SKM-1 treated with dmso at 0.1 percent for 144 hours (cell line): ENCODE measurements around the gene C2CD2.

Experiments used
- DNase-seq: peaks from one replicate; lab custom pipeline; 2025; ENCODE audit not compliant: unreplicated experiment; lab: John Stamatoyannopoulos, UW

The C2CD2 gene

GRCh38 chr21:41848533-41848932 is 105.3 kb downstream of the C2CD2 start:
- DNase-seq: no peak

GRCh38 chr21:41847066-41847804 is 106.6 kb downstream of the C2CD2 start:
- DNase-seq: no peak

- no peak for DNase-seq
Measured at GRCh38 chr21:41846536-41846935, 107.3 kb downstream of the C2CD2 start.

- no peak for DNase-seq
Measured at GRCh38 chr21:41846033-41846317, 107.8 kb downstream of the C2CD2 start.

GRCh38 chr21:41845310-41846032 is 108.3 kb downstream of the C2CD2 start:
- DNase-seq: no peak

GRCh38 chr21:41843584-41843983 is 110.2 kb downstream of the C2CD2 start:
- no peak for DNase-seq

- DNase-seq: no peak
Measured at GRCh38 chr21:41840880-41841279, 112.9 kb downstream of the C2CD2 start.

- DNase-seq: no peak
Measured at GRCh38 chr21:41839387-41840000, 114.3 kb downstream of the C2CD2 start.

GRCh38 chr21:41837756-41838297 is 116.0 kb downstream of the C2CD2 start:
- no peak for DNase-seq

- DNase-seq: no peak
Measured at GRCh38 chr21:41836166-41837015, 117.4 kb downstream of the C2CD2 start.

GRCh38 chr21:41835711-41836154 is 118.1 kb downstream of the C2CD2 start:
- no peak for DNase-seq
